Esophagus squamous epithelium (tissue), 5 donors: ENCODE data around the gene MRPL11. TPM values are rescaled to one million over a fixed set of nuclear protein-coding genes. Genes with fewer than 3 reads are reported as not detected.
A peak's percentile ranks its signal among the peaks of the same experiment; 100 is the strongest.

Experiments used
- DNase-seq: peaks from one replicate; lab custom pipeline; 2025; lab: John Stamatoyannopoulos, UW
- H3K27ac ChIP-seq, 4 donors: fragments of 200-600 bp; sonication (generic); one replicate each; pipeline ENCODE4 v1.5.1; 2016 to 2019; ENCODE audit warnings: mild to moderate bottlenecking in 1 of 4
- H3K27me3 ChIP-seq, 4 donors: fragments of 200-600 bp; sonication (generic); 1 replicate in 3 of 4; 2 replicates in 1 of 4; pipeline versions ENCODE4 v1.5.1 to v1.6.0; 2017 to 2021; ENCODE audit warnings: antibody characterized with exemption in 1 of 4
- H3K36me3 ChIP-seq, 3 donors: fragments of 200-600 bp; sonication (generic); one replicate each; pipeline ENCODE4 v1.5.1; 2016 to 2019
- H3K4me1 ChIP-seq, 3 donors: fragments of 200-600 bp; sonication (generic); one replicate each; pipeline ENCODE4 v1.5.1; 2017 to 2019
- H3K4me3 ChIP-seq, 4 donors: fragments of 200-600 bp; sonication (generic); 1 replicate in 3 of 4; 2 replicates in 1 of 4; pipeline ENCODE4 v1.5.1; 2016 to 2019; ENCODE audit warnings: mild to moderate bottlenecking in 2 of 4, moderate library complexity in 1 of 4
- H3K9me3 ChIP-seq, 3 donors: fragments of 200-600 bp; sonication (generic); one replicate each; pipeline ENCODE4 v1.5.1; 2016 to 2019
- POLR2A ChIP-seq, 4 donors: fragments of 450-650 bp; IDR thresholded peaks; one replicate each; pipeline ENCODE4 v1.6.1; 2017; ENCODE audit warnings: antibody characterized with exemption in 4 of 4, mild to moderate bottlenecking in 4 of 4, moderate library complexity in 3 of 4
- WGBS, 2 donors: methylation state at CpG; one replicate each; pipeline ENCODE4 v1.1.5; 2018; 5-methylcytosine and 5-hydroxymethylcytosine counted together
- intact Hi-C: fragments of 100-400 bp; cut with DNase I; formaldehyde crosslinking; loops from one replicate; pipeline ENCODE4 v1.15.0; 2022
- total RNA-seq, 4 donors: library from RNA; depleted of rRNA; stranded (reverse); fragments of >200 nt; gene quantifications; one replicate each; pipeline ENCODE4 v1.1.0, GENCODE V29; 2016
- TF ChIP-seq, protein P1 (sequence below), 6 experiments: fragments of 450-650 bp in 4 of 6; fragments of 200-600 bp in 2 of 6; sonication (generic) in 2 of 6; IDR thresholded peaks; one replicate each; pipeline ENCODE4 v1.5.1; 2016 to 2019; ENCODE audit warnings: antibody characterized with exemption in 6 of 6, mild to moderate bottlenecking in 4 of 6, moderate library complexity in 4 of 6
- donor health status: DM: yes; HTN: yes; CAD: no.

MRPL11 gene
- total RNA-seq, 4 donors from 2014 or later, result 39.3 to 66.4 (median 54.2) TPM

DNA sequence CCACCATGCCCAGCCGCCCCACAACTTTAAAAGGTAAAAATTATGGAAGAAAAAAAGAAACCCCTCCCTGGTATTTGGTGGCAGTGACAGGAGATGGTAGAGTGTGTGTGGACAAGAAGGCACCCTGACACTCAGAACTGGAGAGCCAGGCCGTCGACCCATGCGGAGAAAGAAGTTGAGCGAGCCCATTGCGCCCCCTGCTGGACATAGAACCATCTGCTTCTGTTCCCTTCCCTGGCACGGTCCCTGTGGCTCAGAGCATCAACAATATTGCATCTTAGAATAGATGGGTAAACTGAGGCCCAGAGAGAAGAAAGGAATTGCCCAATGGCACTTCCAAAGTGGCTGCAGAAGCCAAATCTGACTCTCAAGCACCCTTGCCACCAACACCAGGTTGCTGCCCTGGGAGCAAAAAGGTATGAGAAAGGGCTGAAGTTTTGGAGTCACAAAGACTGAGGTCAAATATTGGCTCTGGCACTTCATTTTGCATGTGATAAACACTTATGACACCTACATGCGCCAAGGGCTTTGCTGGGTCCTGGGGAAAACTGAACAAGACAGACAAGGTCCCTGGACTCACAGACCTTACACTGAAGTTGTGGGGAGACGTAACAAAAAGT is 8.6 kb downstream of the MRPL11 start:
- no peak for TF ChIP-seq POLR2A (IDR thresholded peaks at IDR 0.05)
- TF ChIP-seq, protein P1, sequence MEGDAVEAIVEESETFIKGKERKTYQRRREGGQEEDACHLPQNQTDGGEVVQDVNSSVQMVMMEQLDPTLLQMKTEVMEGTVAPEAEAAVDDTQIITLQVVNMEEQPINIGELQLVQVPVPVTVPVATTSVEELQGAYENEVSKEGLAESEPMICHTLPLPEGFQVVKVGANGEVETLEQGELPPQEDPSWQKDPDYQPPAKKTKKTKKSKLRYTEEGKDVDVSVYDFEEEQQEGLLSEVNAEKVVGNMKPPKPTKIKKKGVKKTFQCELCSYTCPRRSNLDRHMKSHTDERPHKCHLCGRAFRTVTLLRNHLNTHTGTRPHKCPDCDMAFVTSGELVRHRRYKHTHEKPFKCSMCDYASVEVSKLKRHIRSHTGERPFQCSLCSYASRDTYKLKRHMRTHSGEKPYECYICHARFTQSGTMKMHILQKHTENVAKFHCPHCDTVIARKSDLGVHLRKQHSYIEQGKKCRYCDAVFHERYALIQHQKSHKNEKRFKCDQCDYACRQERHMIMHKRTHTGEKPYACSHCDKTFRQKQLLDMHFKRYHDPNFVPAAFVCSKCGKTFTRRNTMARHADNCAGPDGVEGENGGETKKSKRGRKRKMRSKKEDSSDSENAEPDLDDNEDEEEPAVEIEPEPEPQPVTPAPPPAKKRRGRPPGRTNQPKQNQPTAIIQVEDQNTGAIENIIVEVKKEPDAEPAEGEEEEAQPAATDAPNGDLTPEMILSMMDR (IDR thresholded peaks at IDR 0.05), result peak; percentile 25 to 82 (median 76)
- intact Hi-C loops, result no loop called here
- 31 to 33% methylated on average over 8 of the region's 9 CpGs for WGBS, 2 donors
- peaks cover 0 to 35% (median under 1%) of the 10 kb centered on the region in 3 donors for H3K36me3 ChIP-seq
- H3K9me3 ChIP-seq, result no peaks in the 10 kb centered on the region
- no peak overlapping the region for H3K27ac ChIP-seq
- no peak for DNase-seq
- H3K4me3 ChIP-seq, result no peak overlapping the region
- H3K27me3 ChIP-seq, result no peaks in the 10 kb centered on the region
- H3K4me1 ChIP-seq, result no peaks in the 10 kb centered on the region

DNA sequence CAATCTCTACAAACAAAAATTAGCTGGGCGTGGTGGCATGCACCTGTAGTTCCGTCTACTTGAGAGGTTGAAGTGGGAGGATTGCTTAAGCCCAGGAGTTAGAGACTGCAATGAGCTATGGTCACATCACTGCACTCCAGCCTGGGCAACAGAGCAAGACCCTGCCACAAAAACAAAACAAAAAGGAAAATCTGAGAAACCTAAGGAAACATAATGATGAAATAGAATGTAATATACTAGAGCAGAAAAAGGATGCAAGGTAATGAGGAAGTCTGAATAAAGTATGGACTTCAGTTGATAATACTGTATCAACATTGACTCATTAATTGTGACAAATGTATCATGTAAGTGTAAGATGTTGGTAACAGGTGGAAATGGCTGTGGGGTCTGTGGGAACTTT is 9.7 kb downstream of the MRPL11 start:
- no peaks in the 10 kb centered on the region for H3K9me3 ChIP-seq
- no peaks in the 10 kb centered on the region for H3K27me3 ChIP-seq
- H3K27ac ChIP-seq, result no peak overlapping the region
- TF ChIP-seq, protein P1 (IDR thresholded peaks at IDR 0.05), result no peak
- no peak for TF ChIP-seq POLR2A (IDR thresholded peaks at IDR 0.05)
- 73 to 76% methylated on average over 2 of the region's 2 CpGs for WGBS, 2 donors
- no peak overlapping the region for H3K4me3 ChIP-seq
- H3K36me3 ChIP-seq, result peaks cover 0 to 31% (median 0%) of the 10 kb centered on the region in 3 donors
- intact Hi-C loops, result no loop called here
- no peaks in the 10 kb centered on the region for H3K4me1 ChIP-seq
- no peak for DNase-seq

DNA sequence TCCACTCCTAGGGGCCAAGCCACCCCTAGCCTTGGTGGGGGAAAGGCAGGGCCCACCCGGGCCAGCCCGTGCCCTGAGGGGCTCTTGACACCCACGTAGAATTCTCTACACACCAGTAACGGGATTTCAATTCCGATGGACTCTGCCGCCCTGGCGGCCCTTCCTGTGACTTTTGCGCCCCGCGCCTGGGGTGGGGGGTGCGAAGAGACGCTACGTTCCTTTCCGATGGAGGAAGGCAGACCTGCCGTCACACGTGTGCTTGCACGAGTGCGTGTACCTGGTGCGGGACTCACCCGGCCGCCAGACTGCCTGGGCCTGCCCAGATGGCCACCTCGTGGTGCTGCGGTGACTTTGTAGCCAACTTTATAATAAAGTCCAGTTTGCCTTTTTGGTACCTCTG is 12.3 kb downstream of the MRPL11 start:
- H3K36me3 ChIP-seq, result peaks cover 0 to 10% (median 0%) of the 10 kb centered on the region in 3 donors
- H3K4me1 ChIP-seq, result peaks cover 0 to 2% (median 0%) of the 10 kb centered on the region in 3 donors
- no peak overlapping the region for H3K27ac ChIP-seq
- no peak for DNase-seq
- no peaks in the 10 kb centered on the region for H3K27me3 ChIP-seq
- intact Hi-C loops, result no loop called here
- 80% methylated on average over 1 to 11 of the region's 23 CpGs for WGBS, 2 donors
- no peaks in the 10 kb centered on the region for H3K9me3 ChIP-seq
- H3K4me3 ChIP-seq, result no peak overlapping the region
- TF ChIP-seq POLR2A (IDR thresholded peaks at IDR 0.05), result no peak
- TF ChIP-seq, protein P1 (IDR thresholded peaks at IDR 0.05), result no peak

DNA sequence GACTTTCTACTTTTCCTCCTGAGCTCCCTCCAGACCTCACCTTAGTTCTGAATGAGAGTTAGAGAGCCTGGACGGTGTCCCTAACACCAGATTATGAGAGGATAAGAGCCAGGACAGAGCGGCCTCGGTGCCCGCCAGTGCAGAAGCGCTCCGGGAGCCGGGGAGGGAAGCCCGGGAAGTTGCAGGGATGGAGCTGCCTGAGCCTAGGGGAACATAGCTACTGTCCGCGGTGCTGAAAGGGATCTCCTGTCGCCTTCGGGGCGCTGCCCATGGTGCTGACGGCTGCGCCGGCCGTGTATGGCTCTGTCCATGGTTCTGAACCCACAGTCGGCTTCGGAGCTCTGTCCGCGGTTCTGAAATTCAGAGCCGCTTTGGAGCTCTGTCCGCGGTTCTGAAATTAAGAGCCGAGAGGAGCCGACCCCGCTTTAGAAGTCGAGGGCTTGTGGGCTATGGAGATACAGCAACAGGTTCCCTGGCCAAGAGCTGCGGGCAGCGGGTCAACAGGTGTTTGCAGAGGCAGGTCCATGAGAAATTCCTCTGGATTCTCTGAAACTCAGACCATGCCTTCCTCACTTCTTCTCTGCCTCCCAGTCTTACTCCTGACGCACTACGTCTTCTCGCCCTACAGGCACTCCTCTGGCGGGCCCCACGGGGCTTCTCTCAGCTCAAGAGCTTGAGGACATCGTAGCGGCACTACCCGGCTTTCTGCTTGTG is 17.0 kb downstream of the MRPL11 start:
- no peak overlapping the region for H3K27ac ChIP-seq
- peaks cover 0 to 33% (median 1%) of the 10 kb centered on the region in 4 donors for H3K27me3 ChIP-seq
- 20 to 32% methylated on average over 9 to 22 of the region's 38 CpGs for WGBS, 2 donors
- intact Hi-C loops, result no loop called here
- peaks cover 0 to 38% (median 6%) of the 10 kb centered on the region in 3 donors for H3K4me1 ChIP-seq
- TF ChIP-seq, protein P1 (IDR thresholded peaks at IDR 0.05), result peak in 2 of 6 experiments; percentile 6 to 8
- no peak for TF ChIP-seq POLR2A (IDR thresholded peaks at IDR 0.05)
- DNase-seq, result peak; percentile 27
- no peak overlapping the region for H3K4me3 ChIP-seq
- H3K9me3 ChIP-seq, result no peaks in the 10 kb centered on the region
- H3K36me3 ChIP-seq, result peaks cover 0 to 10% (median 0%) of the 10 kb centered on the region in 3 donors
